CD4-positive, alpha-beta T cell treated with Interleukin-17A for 1 hour (primary cell): ENCODE results near the gene NTM.

ENCODE experiments used
- DNase-seq: peaks from one replicate; pipeline ENCODE4 v3.0.0-alpha.2; 2020

The NTM gene

DNA sequence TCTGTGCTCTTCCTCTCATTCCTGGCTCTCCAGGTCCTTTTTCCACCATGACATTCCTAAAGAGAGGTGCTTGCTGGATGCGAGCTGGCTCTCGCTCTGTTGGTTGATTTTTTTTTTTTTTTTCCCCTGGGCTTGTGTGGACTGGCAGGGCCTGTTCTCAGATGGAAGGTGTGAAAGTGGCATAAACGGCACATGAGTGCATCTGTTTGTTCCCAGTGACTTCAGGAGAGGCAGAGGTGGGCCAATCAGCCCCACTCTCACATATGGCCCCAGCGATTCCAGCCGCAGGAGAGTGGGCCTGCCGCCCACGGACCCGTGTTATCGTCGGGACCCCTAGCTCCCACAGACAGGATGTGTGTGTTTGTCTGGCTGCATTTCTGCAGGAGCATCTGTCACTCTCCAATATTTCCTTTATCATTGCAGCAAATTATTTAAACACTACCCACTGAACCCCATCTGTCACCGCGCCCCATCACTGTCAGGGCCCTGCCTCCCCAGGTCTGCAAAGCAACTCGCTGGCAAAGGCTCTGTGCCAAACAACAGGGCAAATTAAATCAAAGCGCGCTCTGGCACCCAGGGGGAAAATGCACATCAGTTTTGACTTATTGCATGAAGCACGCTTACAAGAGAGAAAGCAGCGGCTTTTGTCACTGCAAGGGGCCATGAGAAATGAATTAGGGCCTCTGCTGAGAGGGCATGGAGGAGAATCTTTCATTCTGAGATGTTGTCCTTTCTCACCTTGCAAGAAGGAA lies 886.3 kb downstream of the NTM start:
- no peak for DNase-seq

DNA sequence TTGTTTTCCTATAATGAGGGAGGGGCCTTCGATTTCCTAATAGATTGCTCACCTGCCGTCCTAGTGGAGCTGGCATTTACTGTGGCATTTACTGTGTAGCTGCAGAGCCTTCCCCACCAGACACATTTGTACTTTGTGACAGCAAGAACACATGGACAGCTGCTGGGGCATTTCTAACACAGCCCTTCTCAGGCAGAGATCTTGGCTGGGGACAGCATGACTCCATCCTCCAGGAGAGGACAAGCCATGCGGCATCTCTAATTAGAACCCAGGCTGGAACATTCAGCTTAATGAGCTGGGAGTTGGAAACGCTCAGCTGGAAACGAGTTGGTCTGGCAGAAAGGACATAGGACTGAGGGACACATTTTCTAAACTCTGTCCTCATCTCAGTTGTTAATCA lies 887.5 kb downstream of the NTM start:
- no peak for DNase-seq

- no peak for DNase-seq
These were observed 888.5 kb downstream of the NTM start for GRCh38 chr11:132258875-132259274.

GRCh38 chr11:132260636-132261035 lies 890.2 kb downstream of the NTM start:
- no peak for DNase-seq

DNA sequence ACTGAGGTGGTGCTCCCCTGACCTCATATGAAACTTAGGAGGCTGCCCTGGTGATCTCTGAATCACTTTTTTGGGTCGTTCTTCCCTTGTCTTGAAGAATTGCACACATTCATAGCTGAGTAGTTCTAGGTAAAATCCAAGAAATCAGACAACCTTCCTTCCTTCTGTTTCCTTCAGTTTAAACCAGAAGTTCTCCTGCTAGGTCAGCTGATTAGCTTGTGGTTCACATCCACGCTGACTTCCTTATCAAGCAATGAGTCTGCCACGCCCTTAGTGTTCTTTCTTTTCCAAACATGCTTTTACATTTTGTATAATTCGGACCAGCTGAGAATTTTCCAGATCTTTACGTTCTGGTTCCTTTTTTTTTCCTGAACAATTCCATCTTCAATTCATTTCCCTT lies 892.8 kb downstream of the NTM start:
- DNase-seq, result no peak

- no peak for DNase-seq
These were observed 893.5 kb downstream of the NTM start for GRCh38 chr11:132263875-132264274.

DNA sequence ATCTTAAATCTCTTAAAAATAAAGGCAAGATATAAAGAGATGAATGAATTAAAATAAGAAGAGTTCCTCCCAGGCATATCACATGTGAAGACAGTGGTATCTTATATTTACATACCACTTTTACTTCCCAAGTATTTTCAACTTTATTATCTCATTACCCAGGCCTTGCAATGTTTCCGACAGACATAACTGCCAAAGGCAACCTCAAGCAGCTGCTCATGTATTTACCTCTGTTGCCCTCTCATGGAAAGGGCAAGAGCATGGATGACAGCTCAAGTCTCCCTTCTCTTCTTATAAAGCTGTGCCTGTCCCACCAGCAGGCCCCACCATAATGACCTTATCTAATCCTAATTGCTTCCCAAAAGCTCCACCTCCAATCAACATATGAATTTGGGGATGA lies 894.2 kb downstream of the NTM start:
- no peak for DNase-seq

DNA sequence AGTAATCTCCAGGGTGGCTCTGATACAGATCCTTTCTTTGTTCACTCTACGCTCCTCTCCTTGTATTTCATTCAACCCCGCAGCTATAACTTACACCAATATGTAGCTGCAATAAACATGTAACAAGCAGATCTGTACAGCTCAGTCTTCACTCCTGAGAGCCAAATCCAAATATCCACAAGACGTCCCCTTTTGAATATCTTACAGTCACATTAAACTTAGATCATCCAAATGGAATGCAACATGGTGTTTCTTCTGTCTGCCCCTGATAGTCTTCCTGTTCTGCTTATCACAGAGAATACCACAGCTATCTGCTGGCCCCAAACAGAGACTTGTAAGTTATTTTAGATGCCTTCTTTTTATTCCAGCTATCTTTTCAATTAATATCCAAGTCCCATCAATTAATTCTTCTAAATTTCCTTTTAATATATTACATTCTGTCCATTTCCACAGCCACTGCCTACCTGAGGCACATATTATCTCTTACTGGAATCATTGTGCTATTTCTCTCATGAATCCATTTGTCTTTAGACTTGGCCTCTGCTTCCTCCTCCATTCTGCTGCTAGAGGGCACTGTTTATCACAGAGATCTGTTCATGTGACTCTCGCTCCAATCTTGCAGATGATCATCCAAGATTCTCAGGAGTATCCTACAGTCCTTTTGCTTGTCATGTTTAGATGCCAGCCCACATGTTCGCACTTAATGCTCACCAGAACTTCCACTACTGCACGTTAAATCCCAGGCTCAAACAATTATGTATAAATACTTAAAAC lies 908.6 kb downstream of the NTM start:
- peak; percentile 5 for DNase-seq

GRCh38 chr11:132284048-132284447 lies 913.6 kb downstream of the NTM start:
- DNase-seq, result no peak

GRCh38 chr11:132284611-132285010 lies 914.2 kb downstream of the NTM start:
- DNase-seq, result no peak

GRCh38 chr11:132285631-132286030 lies 915.2 kb downstream of the NTM start:
- no peak for DNase-seq

- DNase-seq, result no peak
These were observed 915.7 kb downstream of the NTM start for GRCh38 chr11:132286106-132286505.

GRCh38 chr11:132288036-132288435 lies 917.6 kb downstream of the NTM start:
- no peak for DNase-seq

- no peak for DNase-seq
These were observed 919.3 kb downstream of the NTM start for GRCh38 chr11:132289590-132290256.

GRCh38 chr11:132293586-132293985 lies 923.2 kb downstream of the NTM start:
- DNase-seq, result no peak

DNA sequence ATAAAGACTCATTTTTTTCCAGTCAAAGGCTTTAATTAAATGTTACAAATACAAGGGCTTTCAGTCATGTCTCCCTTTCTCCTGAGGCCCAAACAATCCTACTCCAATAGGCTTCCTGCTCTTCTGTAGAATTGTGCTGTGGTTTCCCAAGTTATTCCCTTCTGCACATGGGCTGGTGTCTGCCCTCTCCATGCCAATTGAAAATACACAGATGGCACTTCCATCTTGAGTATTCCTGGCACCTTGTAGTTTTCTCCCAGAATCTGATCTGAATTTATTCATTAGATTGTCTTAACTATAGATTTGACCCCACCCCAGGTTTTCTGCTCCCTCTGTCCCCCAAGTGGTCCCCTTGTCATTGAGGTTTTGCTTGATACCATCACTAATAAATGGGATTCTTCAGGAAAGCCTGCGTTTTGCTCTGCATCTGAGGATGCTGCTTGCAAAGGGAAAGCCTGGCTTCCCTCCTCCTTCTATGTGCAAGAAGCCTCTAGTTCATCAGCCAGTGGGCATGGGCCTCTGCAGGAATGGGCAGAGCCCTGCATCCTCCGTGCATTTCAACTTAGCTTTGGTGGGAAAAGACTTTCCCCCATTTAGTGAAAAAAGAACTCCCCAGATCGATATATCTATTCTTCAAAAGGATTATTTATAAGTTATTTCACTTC lies 926.7 kb downstream of the NTM start:
- DNase-seq, result no peak

GRCh38 chr11:132298357-132298756 lies 927.9 kb downstream of the NTM start:
- no peak for DNase-seq

GRCh38 chr11:132300283-132300682 lies 929.9 kb downstream of the NTM start:
- no peak for DNase-seq

- DNase-seq, result no peak
These were observed 931.0 kb downstream of the NTM start for GRCh38 chr11:132301465-132301864.

DNA sequence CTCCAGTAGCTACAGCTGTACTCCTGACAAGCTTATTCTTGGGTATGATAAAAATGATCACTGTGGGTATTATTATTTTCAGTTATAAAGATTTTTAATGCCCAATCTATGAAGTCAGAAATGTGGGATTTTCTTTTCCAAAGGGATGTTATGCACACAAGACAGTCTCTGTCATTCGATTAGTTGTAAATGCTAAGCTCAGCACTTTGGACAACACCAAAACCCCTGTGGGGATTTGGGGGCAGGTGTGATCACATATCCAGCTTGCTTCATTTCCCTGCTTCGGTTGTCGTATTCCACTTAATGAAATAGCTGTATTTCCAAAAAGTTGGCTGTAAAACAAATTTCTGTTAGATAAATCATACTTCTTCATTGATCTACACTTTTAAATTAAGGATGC lies 931.5 kb downstream of the NTM start:
- no peak for DNase-seq

- DNase-seq, result no peak
These were observed 937.0 kb downstream of the NTM start for GRCh38 chr11:132307309-132308020.
